ENCODE measurements around the gene STRIP1.

- TF ChIP-seq CTCF (IDR thresholded peaks at IDR 0.05 in 8 of 11, conservative IDR thresholded peaks at IDR 0.05 in 3 of 11) (no peak), POLR2AphosphoS5 (IDR thresholded peaks at IDR 0.05) (no peak)
Measured at GRCh38 chr1:110055493-110056284, 21.3 kb downstream of the STRIP1 start.
